ES-I3 (cell line): Measurements from ENCODE around the gene MAP3K8.

Source experiments
- H3K36me3 ChIP-seq: 2 replicates; pipeline ENCODE4 v1.6.1; 2013; ENCODE audit warnings: mild to moderate bottlenecking, low read length, control low read depth, moderate library complexity; ENCODE audit not compliant: insufficient read depth
- H3K4me1 ChIP-seq: 2 replicates; pipeline ENCODE4 v1.6.1; 2013; ENCODE audit warnings: mild to moderate bottlenecking, control low read depth, low read length; ENCODE audit not compliant: insufficient read depth
- H3K9ac ChIP-seq: 2 replicates; pipeline ENCODE4 v1.6.1; 2013; ENCODE audit warnings: low read depth, mild to moderate bottlenecking, low read length, moderate library complexity
- H3K9me3 ChIP-seq: 2 replicates; pipeline ENCODE4 v1.6.1; 2013; ENCODE audit warnings: mild to moderate bottlenecking, low read length, moderate library complexity; ENCODE audit not compliant: control insufficient read depth, insufficient read depth

MAP3K8 gene

DNA sequence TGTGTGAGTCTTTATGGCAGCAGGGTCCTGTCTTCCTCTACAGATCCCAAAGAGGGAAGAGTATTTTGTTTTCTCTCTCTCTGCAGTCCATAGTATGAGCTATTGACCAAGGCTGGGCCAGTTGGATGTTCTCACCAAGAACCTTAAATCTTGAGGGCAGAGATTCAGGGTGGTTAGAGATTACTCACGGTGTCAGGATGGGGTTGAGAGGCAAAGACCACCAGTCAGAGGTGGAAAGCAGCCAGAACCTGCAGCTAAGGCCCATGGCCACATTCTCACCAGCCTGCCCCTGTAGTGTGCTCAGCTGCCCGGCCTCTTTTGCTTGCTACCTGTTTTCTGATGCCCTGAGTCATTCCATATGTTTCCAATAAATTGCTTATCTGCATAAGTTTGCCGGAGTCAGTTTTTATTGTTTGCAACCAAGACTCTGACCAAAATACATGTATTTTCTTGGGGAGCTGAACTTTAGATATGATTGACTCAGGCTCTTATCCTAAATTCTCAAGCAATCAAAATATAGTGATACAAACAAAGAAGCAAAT, 67.0 kb downstream of the MAP3K8 start:
- peaks cover 8% of the 10 kb centered on the region for H3K4me1 ChIP-seq
- no peaks in the 10 kb centered on the region for H3K9me3 ChIP-seq
- no peak overlapping the region for H3K9ac ChIP-seq
- no peaks in the 10 kb centered on the region for H3K36me3 ChIP-seq

DNA sequence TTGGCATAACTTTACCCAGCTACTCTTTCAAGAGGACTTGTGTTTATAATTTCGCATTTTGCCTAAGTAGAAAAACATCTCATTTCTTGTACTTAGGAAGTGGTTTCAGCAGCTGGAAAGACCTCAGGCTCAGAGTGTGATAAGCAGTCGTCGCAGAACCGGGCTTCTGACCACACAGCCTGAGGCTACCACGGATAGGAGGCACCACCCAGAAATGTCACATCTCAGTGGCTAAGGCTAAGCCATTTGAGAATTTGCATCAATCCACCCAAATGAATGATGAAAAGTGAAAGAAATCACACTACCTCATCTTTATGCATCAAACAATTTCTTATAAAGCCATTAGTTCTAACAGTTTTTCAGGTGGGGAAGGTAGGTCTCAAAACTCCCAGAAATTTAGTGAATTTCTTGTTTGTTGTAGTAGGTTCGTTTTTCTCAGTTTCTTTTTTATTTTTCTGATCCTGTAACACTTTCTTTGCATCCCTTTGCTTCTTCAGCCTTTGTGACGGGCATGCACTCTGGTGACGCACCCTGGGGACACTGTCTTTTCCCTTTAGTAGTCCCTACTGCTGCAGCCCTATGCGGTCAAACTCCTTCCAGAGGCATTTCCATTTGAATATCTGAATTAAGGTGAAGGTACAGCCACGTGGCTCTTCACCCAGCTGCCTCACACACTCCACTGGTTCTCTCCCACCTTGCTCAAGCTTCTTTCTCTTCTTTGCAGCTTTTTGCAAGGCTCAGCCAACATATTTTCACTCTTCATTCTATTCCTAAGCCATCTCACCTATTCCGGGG, 68.5 kb downstream of the MAP3K8 start:
- Histone ChIP-seq H3K36me3 (no peaks in the 10 kb centered on the region), H3K4me1 (peaks cover 8% of the 10 kb centered on the region), H3K9me3 (no peaks in the 10 kb centered on the region), H3K9ac (no peak overlapping the region)

DNA sequence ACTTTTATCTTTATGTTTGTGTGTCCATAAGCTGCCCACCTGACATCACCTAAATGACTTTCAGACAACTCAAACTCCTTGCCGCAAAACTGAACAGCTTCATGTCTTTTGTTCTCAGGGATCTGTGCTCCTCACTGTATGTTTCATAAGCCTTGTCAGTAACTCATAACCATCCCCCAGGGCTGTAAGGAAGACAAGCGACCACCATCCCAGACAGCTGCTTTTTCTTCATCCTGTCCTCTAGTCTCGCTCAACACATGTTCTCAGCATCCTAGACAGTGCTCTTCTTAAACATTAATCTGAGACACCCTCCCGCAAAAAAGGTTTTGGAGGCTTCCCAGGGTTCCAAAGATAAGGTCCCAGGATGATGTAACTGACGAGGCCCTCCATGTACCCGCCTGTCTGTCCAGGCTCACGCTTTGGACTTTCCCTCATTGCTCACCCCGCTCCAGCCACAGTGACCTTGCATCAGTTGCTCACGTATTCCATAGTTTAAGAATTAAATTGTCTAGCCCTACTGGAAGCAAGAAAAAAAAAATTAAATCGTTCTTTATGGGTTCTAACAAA, 69.8 kb downstream of the MAP3K8 start:
- H3K36me3 ChIP-seq = no peaks in the 10 kb centered on the region
- no peak overlapping the region for H3K9ac ChIP-seq
- H3K4me1 ChIP-seq = peaks cover 8% of the 10 kb centered on the region
- H3K9me3 ChIP-seq = no peaks in the 10 kb centered on the region

GRCh38 chr10:30505543-30506298, 71.7 kb downstream of the MAP3K8 start:
- H3K9me3 ChIP-seq = no peaks in the 10 kb centered on the region
- H3K9ac ChIP-seq = no peak overlapping the region
- H3K4me1 ChIP-seq = peaks cover 8% of the 10 kb centered on the region
- H3K36me3 ChIP-seq = no peaks in the 10 kb centered on the region

DNA sequence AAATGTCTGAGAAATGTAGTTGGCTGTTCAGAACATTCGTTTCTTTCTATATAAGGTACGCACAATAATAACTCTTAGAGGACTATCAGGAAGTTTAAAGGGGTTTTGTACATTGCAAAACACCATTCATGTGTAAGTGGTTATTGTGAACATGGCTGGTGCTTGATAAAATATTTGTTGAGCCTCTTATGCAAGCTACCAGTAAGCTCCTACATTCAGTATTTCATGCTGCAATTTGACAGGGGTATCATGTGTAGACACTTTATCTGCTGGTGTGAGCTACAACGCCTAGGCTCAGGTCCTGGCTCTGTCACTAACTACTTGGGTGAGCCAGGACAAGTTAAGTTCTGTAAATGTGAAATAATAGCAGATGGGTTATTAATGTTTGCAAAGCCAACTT, 75.5 kb downstream of the MAP3K8 start:
- no peak overlapping the region for H3K9ac ChIP-seq
- no peaks in the 10 kb centered on the region for H3K4me1 ChIP-seq
- H3K36me3 ChIP-seq = no peaks in the 10 kb centered on the region
- no peaks in the 10 kb centered on the region for H3K9me3 ChIP-seq

DNA sequence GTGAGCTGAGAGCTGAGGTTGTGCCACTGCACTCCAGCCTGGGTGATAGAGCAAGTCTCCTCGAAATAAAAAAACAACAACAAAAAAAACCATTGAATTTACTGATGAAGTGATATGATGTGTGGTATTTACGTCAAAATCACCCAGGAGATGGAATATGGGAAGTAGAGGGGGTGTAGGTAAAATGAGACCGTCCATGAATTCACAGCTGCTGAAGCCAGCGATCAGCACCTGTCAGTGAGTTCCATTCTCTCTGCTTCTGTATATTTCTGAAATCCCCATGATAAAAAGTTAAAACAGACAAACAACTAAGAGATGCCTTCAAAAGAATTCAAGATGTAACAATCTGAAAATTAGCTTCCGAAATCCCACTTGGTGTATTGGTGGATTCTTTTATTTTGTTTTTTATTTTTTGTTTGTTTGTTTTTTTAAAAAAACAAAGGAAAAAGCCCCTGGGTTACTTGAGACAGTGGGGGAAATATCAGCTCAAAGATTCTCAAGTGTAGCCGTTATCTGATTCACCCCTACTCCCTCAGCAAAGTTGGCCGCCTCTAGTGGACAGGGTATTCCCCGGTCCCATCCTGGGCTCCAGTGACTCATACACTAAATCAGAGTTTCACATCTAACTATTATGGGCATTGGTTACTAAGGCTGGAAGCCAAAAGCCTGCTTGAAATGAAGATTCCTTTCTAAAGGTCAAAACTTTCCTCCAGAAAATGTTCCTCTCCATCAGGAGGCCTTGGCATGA, 76.4 kb downstream of the MAP3K8 start:
- Histone ChIP-seq H3K9me3 (no peaks in the 10 kb centered on the region), H3K4me1 (no peaks in the 10 kb centered on the region), H3K9ac (no peak overlapping the region), H3K36me3 (no peaks in the 10 kb centered on the region)

DNA sequence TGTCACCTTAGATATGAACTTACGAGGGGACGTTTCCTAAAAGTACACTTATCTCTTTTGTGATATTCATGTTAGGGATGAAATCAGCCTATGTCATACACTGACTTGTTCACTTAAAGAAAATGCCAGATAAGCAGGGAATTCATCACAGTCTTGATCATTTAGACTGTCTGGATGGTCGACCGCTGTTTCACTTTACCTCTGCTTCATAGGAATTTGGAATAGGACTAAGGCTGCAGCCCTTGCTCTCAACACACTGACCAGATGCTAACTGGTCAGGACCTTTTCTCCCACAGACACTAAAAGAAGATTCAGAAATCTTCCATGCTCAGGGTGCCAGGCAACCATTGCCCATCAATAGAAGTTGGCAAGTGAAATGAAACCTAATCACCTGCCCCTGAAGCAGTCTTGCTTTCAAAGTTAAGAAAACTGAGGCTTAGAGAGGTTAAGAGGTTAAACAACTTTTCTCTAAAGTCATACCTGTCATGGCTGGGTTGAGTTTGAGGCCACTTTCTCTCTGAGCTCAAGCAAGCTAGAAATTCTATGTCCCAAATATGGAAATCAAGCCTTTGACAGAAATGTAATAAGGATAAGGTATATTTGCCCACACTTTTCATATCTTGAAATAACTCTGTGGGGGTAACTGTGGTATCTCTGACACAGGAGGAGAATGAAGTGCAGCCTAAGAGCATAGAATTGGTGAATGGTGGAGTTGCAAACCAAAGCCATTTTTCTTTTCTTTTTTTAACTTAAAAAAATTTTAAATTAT, 77.1 kb downstream of the MAP3K8 start:
- Histone ChIP-seq H3K36me3 (no peaks in the 10 kb centered on the region), H3K9ac (no peak overlapping the region), H3K4me1 (no peaks in the 10 kb centered on the region), H3K9me3 (no peaks in the 10 kb centered on the region)
